ENCODE results near the gene TOR1A.

DNA sequence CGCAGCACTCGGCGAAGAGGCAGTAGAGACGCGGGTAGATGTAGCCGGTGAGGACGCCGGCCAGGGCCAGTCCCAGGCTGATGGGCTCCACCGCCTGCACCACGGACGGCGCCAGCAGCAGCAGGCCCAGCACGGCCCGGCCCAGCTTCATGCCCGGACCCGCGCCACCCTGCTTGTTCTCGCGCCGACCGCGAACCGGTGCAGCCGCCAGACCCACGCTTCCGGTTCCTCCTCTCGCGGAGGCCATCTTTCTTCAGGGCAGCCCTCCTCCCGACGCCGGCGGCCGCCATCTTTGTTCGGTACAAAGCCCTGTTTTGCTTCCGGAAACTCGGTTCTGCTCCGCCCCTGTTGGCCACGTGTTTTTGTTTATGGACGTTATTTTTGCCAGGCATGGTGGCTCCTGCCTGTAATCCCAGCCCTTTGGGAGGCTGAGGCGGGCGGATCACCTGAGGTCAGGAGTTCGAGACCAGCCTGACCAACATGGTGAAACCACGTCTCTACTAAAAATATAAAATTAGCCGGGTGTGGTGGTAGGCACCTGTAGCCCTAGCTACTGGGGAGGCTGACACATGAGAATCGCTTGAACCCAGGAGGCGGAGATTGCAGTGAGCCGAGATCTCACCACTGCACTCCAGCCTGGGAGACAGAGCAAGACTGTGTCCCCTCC, at the start of gene TOR1A:
- TF ChIP-seq EZH2phosphoT487 (IDR thresholded peaks at IDR 0.05; ENCODE audit: borderline replicate concordance): no peak
- TF ChIP-seq, protein P1, sequence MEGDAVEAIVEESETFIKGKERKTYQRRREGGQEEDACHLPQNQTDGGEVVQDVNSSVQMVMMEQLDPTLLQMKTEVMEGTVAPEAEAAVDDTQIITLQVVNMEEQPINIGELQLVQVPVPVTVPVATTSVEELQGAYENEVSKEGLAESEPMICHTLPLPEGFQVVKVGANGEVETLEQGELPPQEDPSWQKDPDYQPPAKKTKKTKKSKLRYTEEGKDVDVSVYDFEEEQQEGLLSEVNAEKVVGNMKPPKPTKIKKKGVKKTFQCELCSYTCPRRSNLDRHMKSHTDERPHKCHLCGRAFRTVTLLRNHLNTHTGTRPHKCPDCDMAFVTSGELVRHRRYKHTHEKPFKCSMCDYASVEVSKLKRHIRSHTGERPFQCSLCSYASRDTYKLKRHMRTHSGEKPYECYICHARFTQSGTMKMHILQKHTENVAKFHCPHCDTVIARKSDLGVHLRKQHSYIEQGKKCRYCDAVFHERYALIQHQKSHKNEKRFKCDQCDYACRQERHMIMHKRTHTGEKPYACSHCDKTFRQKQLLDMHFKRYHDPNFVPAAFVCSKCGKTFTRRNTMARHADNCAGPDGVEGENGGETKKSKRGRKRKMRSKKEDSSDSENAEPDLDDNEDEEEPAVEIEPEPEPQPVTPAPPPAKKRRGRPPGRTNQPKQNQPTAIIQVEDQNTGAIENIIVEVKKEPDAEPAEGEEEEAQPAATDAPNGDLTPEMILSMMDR (conservative IDR thresholded peaks at IDR 0.05; ENCODE audit: low read length): no peak
